ENCODE data around the gene DIP2B. TPM values are rescaled to one million over a fixed set of nuclear protein-coding genes. Genes with fewer than 3 reads are reported as not detected.

The DIP2B gene
- total and polyA plus RNA-seq, 2 donors from 2014 or later: 4.6 to 23.3 TPM

DNA sequence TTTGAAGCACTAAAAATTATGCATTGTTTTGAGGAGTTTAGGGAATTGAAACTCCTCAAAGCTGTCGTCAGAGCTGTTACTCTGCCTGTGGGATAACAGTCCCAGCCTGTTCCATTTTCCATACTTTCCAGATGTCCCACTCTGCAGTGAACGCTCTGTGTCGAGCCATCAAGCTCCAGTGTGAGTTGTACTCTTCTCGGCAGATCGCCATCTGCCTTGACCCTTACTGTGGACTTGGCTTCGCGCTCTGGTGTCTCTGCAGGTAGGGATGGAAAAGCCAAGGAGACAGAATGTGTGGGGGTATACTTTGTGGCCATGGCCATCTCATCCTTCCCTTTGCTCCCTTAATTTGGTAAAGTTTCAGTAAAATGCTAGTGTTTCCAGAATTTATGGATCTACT, 223.6 kb downstream of the DIP2B start:
- DNase-seq: no peak
- H3K27ac ChIP-seq (ENCODE audit: low read depth in 2 of 2, low read length in 2 of 2): no peak overlapping the region
- H3K36me3 ChIP-seq (ENCODE audit: control insufficient read depth in 2 of 3, insufficient read depth in 3 of 3, low read length in 3 of 3): peaks cover 0 to 56% (median 39%) of the 10 kb centered on the region in 3 donors
- FAIRE-seq: no peak
- H3K9ac ChIP-seq (ENCODE audit: low read length in 3 of 3): no peak overlapping the region
- no peak overlapping the region for H3K4me3 ChIP-seq (ENCODE audit: low read length in 3 of 3)
- H3K4me1 ChIP-seq (ENCODE audit: control insufficient read depth in 2 of 3, insufficient read depth in 2 of 3, low read depth in 1 of 3, low read length in 3 of 3): peaks cover 0 to 4% (median 0%) of the 10 kb centered on the region in 3 donors
- H3K9me3 ChIP-seq (ENCODE audit: control insufficient read depth in 2 of 3, insufficient read depth in 1 of 3, low read length in 3 of 3): no peaks in the 10 kb centered on the region
- TF ChIP-seq CTCF (IDR thresholded peaks at IDR 0.05; ENCODE audit: borderline replicate concordance, extremely low read depth, insufficient read depth): no peak
- H3K27me3 ChIP-seq (ENCODE audit: control insufficient read depth, insufficient read depth, low read length): no peaks in the 10 kb centered on the region
- intact Hi-C loops (cut with DNase I): no loop called here

DNA sequence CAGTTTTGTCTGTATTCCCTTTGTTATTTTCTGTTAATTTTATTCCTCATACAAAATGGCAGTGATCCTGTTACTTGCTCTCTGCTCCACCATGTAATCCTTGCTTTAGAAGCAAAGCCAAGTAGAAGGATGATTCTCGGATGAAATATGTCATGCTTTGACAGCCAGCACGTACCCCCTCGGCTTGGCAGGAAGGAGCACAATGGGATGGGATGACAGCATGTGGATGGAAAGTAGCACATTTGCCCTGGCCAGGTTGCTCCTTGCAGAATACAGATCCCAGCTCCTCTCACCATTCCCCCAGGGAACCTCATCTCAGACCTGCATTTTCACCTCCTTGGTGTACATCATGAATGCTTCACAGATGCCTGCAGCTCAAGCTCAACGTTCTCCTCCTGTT, 224.1 kb downstream of the DIP2B start:
- no peaks in the 10 kb centered on the region for H3K27me3 ChIP-seq (ENCODE audit: control insufficient read depth, insufficient read depth, low read length)
- no peak for TF ChIP-seq CTCF (IDR thresholded peaks at IDR 0.05; ENCODE audit: borderline replicate concordance, extremely low read depth, insufficient read depth)
- no peak overlapping the region for H3K4me3 ChIP-seq (ENCODE audit: low read length in 3 of 3)
- FAIRE-seq (no peak), DNase-seq (no peak)
- no peak overlapping the region for H3K9ac ChIP-seq (ENCODE audit: low read length in 3 of 3)
- no peaks in the 10 kb centered on the region for H3K9me3 ChIP-seq (ENCODE audit: control insufficient read depth in 2 of 3, insufficient read depth in 1 of 3, low read length in 3 of 3)
- peaks cover 0 to 4% (median 0%) of the 10 kb centered on the region in 3 donors for H3K4me1 ChIP-seq (ENCODE audit: control insufficient read depth in 2 of 3, insufficient read depth in 2 of 3, low read depth in 1 of 3, low read length in 3 of 3)
- intact Hi-C loops (cut with DNase I): no loop called here
- H3K27ac ChIP-seq (ENCODE audit: low read depth in 2 of 2, low read length in 2 of 2): no peak overlapping the region
- peaks cover 0 to 56% (median 38%) of the 10 kb centered on the region in 3 donors for H3K36me3 ChIP-seq (ENCODE audit: control insufficient read depth in 2 of 3, insufficient read depth in 3 of 3, low read length in 3 of 3)

- H3K9me3 ChIP-seq (ENCODE audit: control insufficient read depth in 2 of 3, insufficient read depth in 1 of 3, low read length in 3 of 3): no peaks in the 10 kb centered on the region
- no peak overlapping the region for H3K27ac ChIP-seq (ENCODE audit: low read depth in 2 of 2, low read length in 2 of 2)
- no peak overlapping the region for H3K4me3 ChIP-seq (ENCODE audit: low read length in 3 of 3)
- TF ChIP-seq CTCF (IDR thresholded peaks at IDR 0.05; ENCODE audit: borderline replicate concordance, extremely low read depth, insufficient read depth): no peak
- no peak for DNase-seq
- intact Hi-C loops (cut with DNase I): no loop called here
- H3K36me3 ChIP-seq (ENCODE audit: control insufficient read depth in 2 of 3, insufficient read depth in 3 of 3, low read length in 3 of 3): peaks cover 0 to 60% (median 34%) of the 10 kb centered on the region in 3 donors
- FAIRE-seq: no peak
- no peak overlapping the region for H3K9ac ChIP-seq (ENCODE audit: low read length in 3 of 3)
- H3K27me3 ChIP-seq (ENCODE audit: control insufficient read depth, insufficient read depth, low read length): no peaks in the 10 kb centered on the region
- no peaks in the 10 kb centered on the region for H3K4me1 ChIP-seq (ENCODE audit: control insufficient read depth in 2 of 3, insufficient read depth in 2 of 3, low read depth in 1 of 3, low read length in 3 of 3)
Observed at GRCh38 chr12:50732591-50732990, 227.8 kb downstream of the DIP2B start.

DNA sequence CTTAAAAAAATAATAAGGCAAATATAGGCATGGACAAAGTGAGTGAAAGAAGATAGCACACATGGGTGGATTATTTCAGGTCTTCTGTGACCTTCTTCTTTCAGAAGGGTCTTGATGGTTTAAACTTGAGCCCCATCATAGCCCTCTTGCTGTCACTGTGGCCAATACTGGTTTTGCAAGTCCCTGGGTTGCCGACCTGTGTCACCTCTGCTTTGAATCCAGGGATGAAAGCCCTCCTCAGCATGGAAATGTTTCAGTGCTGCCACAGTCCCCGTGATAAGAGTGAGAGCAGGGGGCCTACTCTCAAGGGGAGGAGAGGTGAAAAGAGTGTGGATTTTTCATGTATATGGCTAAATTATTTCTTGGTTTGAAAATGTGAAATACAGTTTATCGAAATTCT, 228.9 kb downstream of the DIP2B start:
- Histone ChIP-seq H3K27me3 (ENCODE audit: control insufficient read depth, insufficient read depth, low read length) (no peaks in the 10 kb centered on the region), H3K9me3 (ENCODE audit: control insufficient read depth in 2 of 3, insufficient read depth in 1 of 3, low read length in 3 of 3) (no peaks in the 10 kb centered on the region), H3K9ac (ENCODE audit: low read length in 3 of 3) (no peak overlapping the region), H3K4me1 (ENCODE audit: control insufficient read depth in 2 of 3, insufficient read depth in 2 of 3, low read depth in 1 of 3, low read length in 3 of 3) (no peaks in the 10 kb centered on the region), H3K27ac (ENCODE audit: low read depth in 2 of 2, low read length in 2 of 2) (no peak overlapping the region), H3K36me3 (ENCODE audit: control insufficient read depth in 2 of 3, insufficient read depth in 3 of 3, low read length in 3 of 3) (peaks cover 0 to 56% (median 32%) of the 10 kb centered on the region in 3 donors), H3K4me3 (ENCODE audit: low read length in 3 of 3) (no peak overlapping the region)
- FAIRE-seq (no peak), DNase-seq (no peak)
- TF ChIP-seq CTCF (IDR thresholded peaks at IDR 0.05; ENCODE audit: borderline replicate concordance, extremely low read depth, insufficient read depth): no peak
- intact Hi-C loops (cut with DNase I): no loop called here
